HepG2 (cell line): ENCODE measurements around the gene TMEM198. TPM values are rescaled to one million over a fixed set of nuclear protein-coding genes. Genes with fewer than 3 reads are reported as not detected.

ENCODE experiments used
- CREB1 ChIP-seq, 2 experiments: fragments of 450-650 bp in 1 of 2; IDR thresholded peaks; 2 replicates each; pipeline ENCODE4 v1.6.1; 2016 to 2017; ENCODE audit warnings: control low read depth in 1 of 2, mild to moderate bottlenecking in 1 of 2, missing compliant biosample characterization in 1 of 2, missing genetic modification characterization in 1 of 2
- FOSL1 ChIP-seq: sonication (generic); formaldehyde crosslinking; IDR thresholded peaks from 2 replicates; pipeline ENCODE4 v1.9.0; 2021; ENCODE audit warnings: missing genetic modification reagents, borderline replicate concordance
- GABPA ChIP-seq, 2 experiments: IDR thresholded peaks; 2 replicates each; pipeline ENCODE4 v1.6.1; 2011 to 2016; ENCODE audit warnings: low read depth in 2 of 2, low read length in 1 of 2, missing biosample characterization in 1 of 2, missing genetic modification characterization in 1 of 2
- HNRNPH1 ChIP-seq: fragments of 200-400 bp; formaldehyde crosslinking; optimal IDR thresholded peaks from 2 replicates; pipeline ENCODE3; 2017; ENCODE audit warnings: mild to moderate bottlenecking, low read depth, low read length
- KDM6A ChIP-seq: IDR thresholded peaks from 2 replicates; pipeline ENCODE4 v1.6.1; 2016; ENCODE audit warnings: low read depth
- PAF1 ChIP-seq: IDR thresholded peaks from 2 replicates; pipeline ENCODE4 v1.6.1; 2016; ENCODE audit warnings: missing genetic modification reagents, missing compliant biosample characterization
- REL ChIP-seq: sonication (generic); formaldehyde crosslinking; conservative IDR thresholded peaks from 2 replicates; pipeline ENCODE4 v1.8.0; 2022; ENCODE audit warnings: mild to moderate bottlenecking, missing genetic modification reagents, moderate library complexity
- SNAI1 ChIP-seq: sonication (generic); formaldehyde crosslinking; IDR thresholded peaks from 2 replicates; pipeline ENCODE4 v1.5.0; 2020; ENCODE audit warnings: mild to moderate bottlenecking, missing genetic modification reagents, borderline replicate concordance
- XRCC5 ChIP-seq: fragments of 200-400 bp; formaldehyde crosslinking; optimal IDR thresholded peaks from 2 replicates; pipeline ENCODE3; 2017; ENCODE audit warnings: mild to moderate bottlenecking, low read length
- ZNF451 ChIP-seq: sonication (generic); formaldehyde crosslinking; IDR thresholded peaks from 2 replicates; pipeline ENCODE4 v1.5.0; 2020; ENCODE audit warnings: mild to moderate bottlenecking, missing genetic modification reagents
- ZNF761 ChIP-seq: sonication (generic); formaldehyde crosslinking; conservative IDR thresholded peaks from 2 replicates; pipeline ENCODE4 v1.4.0; 2020; ENCODE audit warnings: mild to moderate bottlenecking, missing genetic modification reagents
- ZNF780A ChIP-seq: sonication (generic); formaldehyde crosslinking; IDR thresholded peaks from 2 replicates; pipeline ENCODE4 v1.8.0; 2022; ENCODE audit warnings: mild to moderate bottlenecking, missing genetic modification reagents, moderate library complexity
- polyA plus RNA-seq, 8 experiments: library from polyadenylated mRNA; depleted of rRNA in 3 of 8; stranded (reverse) in 7 of 8; unstranded in 1 of 8; fragments of >200 nt; fragmentation: Illumina TruSeq in 4 of 8; extraction: Trizol in 4 of 8; gene quantifications; 2 replicates each; pipeline versions ENCODE4 v1.2.1 to v1.2.3, GENCODE V29; 2011 to 2016; ENCODE audit warnings: low read depth in 4 of 8, missing spikeins in 1 of 8, mixed read lengths in 1 of 8; ENCODE audit not compliant: insufficient read depth in 1 of 8
- total RNA-seq, 5 experiments: library from RNA; depleted of rRNA; stranded (reverse); fragments of >200 nt; fragmentation: Illumina TruSeq; extraction: Trizol; gene quantifications; 2 replicates each; pipeline ENCODE4 v1.2.3, GENCODE V29; 2016; ENCODE audit warnings: low read depth in 1 of 5
- TF ChIP-seq, protein P1 (sequence below): sonication (generic); formaldehyde crosslinking; IDR thresholded peaks from 2 replicates; pipeline ENCODE4 v1.4.0; 2020; ENCODE audit warnings: mild to moderate bottlenecking, low read depth, missing genetic modification reagents
- TF ChIP-seq, protein P2 (sequence below): IDR thresholded peaks from 2 replicates; pipeline ENCODE4 v1.6.1; 2016; ENCODE audit warnings: low read depth, borderline replicate concordance
- TF ChIP-seq, protein P3 (sequence below): sonication (generic); formaldehyde crosslinking; IDR thresholded peaks from 2 replicates; pipeline ENCODE4 v1.8.0; 2022; ENCODE audit warnings: mild to moderate bottlenecking, missing genetic modification reagents; ENCODE audit not compliant: insufficient replicate concordance
- TF ChIP-seq, protein P4 (sequence below): sonication (generic); formaldehyde crosslinking; IDR thresholded peaks from 2 replicates; pipeline ENCODE4 v1.5.0; 2020; ENCODE audit warnings: mild to moderate bottlenecking, missing genetic modification reagents
- TF ChIP-seq, protein P5 (sequence below): sonication (generic); formaldehyde crosslinking; IDR thresholded peaks from 2 replicates; pipeline ENCODE4 v1.4.0; 2020; ENCODE audit warnings: low read depth, mild to moderate bottlenecking, missing genetic modification reagents
- TF ChIP-seq, protein P6 (sequence below): IDR thresholded peaks from 2 replicates; pipeline ENCODE4 v1.6.1; 2012; ENCODE audit warnings: inconsistent platforms
- TF ChIP-seq, protein P7 (sequence below): sonication (generic); formaldehyde crosslinking; IDR thresholded peaks from 2 replicates; pipeline ENCODE4 v1.8.0; 2022; ENCODE audit warnings: low read depth, missing genetic modification reagents

TMEM198 gene
- total and polyA plus RNA-seq, 2 of the 13 experiments (the other 11 are each of a cell fraction or from before 2014, with no cell fraction given): 17.3 to 23.5 TPM

DNA sequence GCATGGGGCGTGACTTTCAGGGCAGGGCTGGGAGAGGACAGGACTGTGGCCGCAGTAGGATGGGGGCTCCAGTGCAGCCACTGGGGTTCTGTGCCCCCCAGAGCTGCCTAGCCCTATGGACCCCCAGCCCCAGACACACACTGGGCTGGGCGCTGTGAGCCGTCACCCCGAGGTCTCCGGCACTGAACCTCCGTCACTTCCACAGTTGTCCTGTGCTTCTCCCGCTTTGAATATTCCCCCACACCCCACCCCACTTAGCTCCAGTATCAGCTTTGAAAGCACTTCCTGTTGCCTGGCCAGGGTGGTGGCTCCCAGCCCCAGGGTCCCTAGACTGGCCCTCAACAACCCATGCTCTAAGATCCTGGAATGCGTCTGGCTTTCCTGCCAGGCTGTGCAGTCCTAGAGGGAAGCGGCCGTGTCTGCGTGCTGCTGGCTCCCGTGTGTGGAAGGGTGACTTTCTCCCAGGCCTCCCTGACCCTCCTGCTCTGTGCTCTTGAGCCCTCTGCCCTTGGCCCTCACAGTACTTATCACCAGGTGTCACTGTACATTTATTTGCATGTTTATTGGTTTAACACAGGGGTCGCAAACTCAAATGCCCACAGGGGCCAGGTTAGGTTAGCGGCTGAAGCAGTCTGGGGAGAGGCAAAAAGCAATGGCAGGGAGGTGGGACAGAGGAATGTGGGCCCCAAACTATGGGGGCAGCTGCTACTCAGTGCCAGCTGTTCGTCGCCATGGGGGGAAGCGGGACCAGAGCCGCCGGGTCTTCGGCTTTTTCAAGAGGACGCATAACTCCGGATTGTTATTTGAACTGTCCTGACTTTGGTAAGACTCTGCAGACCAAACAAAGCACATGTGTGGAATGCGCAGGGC, 17.6 kb downstream of the TMEM198 start (continued):
- TF ChIP-seq, protein P1, sequence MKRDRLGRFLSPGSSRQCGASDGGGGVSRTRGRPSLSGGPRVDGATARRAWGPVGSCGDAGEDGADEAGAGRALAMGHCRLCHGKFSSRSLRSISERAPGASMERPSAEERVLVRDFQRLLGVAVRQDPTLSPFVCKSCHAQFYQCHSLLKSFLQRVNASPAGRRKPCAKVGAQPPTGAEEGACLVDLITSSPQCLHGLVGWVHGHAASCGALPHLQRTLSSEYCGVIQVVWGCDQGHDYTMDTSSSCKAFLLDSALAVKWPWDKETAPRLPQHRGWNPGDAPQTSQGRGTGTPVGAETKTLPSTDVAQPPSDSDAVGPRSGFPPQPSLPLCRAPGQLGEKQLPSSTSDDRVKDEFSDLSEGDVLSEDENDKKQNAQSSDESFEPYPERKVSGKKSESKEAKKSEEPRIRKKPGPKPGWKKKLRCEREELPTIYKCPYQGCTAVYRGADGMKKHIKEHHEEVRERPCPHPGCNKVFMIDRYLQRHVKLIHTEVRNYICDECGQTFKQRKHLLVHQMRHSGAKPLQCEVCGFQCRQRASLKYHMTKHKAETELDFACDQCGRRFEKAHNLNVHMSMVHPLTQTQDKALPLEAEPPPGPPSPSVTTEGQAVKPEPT (CRISPR knock-in tag): no peak
- TF ChIP-seq, protein P2, sequence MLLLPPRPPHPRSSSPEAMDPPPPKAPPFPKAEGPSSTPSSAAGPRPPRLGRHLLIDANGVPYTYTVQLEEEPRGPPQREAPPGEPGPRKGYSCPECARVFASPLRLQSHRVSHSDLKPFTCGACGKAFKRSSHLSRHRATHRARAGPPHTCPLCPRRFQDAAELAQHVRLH (CRISPR knock-in tag): no peak
- TF ChIP-seq REL (CRISPR knock-in tag) (peak; percentile 32; the same call in 1 of the 2 replicates), FOSL1 (CRISPR knock-in tag) (no peak), SNAI1 (CRISPR knock-in tag) (no peak), XRCC5 (no peak), CREB1 (IDR thresholded peaks at IDR 0.05) (no peak), CREB1 (CRISPR knock-in tag; IDR thresholded peaks at IDR 0.05) (no peak), PAF1 (CRISPR knock-in tag) (peak; percentile 77; the same call in 1 of the 2 replicates), KDM6A (CRISPR knock-in tag) (no peak), HNRNPH1 (no peak), GABPA (IDR thresholded peaks at IDR 0.05; ENCODE audit: low read depth, low read length) (no peak), GABPA (CRISPR knock-in tag; IDR thresholded peaks at IDR 0.05; ENCODE audit: low read depth) (no peak), ZNF451 (CRISPR knock-in tag) (no peak), ZNF780A (no peak), ZNF761 (no peak)
- TF ChIP-seq, protein P3, sequence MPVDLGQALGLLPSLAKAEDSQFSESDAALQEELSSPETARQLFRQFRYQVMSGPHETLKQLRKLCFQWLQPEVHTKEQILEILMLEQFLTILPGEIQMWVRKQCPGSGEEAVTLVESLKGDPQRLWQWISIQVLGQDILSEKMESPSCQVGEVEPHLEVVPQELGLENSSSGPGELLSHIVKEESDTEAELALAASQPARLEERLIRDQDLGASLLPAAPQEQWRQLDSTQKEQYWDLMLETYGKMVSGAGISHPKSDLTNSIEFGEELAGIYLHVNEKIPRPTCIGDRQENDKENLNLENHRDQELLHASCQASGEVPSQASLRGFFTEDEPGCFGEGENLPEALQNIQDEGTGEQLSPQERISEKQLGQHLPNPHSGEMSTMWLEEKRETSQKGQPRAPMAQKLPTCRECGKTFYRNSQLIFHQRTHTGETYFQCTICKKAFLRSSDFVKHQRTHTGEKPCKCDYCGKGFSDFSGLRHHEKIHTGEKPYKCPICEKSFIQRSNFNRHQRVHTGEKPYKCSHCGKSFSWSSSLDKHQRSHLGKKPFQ: no peak
- TF ChIP-seq, protein P4, sequence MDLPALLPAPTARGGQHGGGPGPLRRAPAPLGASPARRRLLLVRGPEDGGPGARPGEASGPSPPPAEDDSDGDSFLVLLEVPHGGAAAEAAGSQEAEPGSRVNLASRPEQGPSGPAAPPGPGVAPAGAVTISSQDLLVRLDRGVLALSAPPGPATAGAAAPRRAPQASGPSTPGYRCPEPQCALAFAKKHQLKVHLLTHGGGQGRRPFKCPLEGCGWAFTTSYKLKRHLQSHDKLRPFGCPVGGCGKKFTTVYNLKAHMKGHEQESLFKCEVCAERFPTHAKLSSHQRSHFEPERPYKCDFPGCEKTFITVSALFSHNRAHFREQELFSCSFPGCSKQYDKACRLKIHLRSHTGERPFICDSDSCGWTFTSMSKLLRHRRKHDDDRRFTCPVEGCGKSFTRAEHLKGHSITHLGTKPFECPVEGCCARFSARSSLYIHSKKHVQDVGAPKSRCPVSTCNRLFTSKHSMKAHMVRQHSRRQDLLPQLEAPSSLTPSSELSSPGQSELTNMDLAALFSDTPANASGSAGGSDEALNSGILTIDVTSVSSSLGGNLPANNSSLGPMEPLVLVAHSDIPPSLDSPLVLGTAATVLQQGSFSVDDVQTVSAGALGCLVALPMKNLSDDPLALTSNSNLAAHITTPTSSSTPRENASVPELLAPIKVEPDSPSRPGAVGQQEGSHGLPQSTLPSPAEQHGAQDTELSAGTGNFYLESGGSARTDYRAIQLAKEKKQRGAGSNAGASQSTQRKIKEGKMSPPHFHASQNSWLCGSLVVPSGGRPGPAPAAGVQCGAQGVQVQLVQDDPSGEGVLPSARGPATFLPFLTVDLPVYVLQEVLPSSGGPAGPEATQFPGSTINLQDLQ (CRISPR knock-in tag): no peak
- TF ChIP-seq, protein P5, sequence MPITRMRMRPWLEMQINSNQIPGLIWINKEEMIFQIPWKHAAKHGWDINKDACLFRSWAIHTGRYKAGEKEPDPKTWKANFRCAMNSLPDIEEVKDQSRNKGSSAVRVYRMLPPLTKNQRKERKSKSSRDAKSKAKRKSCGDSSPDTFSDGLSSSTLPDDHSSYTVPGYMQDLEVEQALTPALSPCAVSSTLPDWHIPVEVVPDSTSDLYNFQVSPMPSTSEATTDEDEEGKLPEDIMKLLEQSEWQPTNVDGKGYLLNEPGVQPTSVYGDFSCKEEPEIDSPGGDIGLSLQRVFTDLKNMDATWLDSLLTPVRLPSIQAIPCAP (CRISPR knock-in tag): no peak
- TF ChIP-seq, protein P6, sequence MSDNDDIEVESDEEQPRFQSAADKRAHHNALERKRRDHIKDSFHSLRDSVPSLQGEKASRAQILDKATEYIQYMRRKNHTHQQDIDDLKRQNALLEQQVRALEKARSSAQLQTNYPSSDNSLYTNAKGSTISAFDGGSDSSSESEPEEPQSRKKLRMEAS: no peak; the same call in 1 of the 2 replicates
- TF ChIP-seq, protein P7, sequence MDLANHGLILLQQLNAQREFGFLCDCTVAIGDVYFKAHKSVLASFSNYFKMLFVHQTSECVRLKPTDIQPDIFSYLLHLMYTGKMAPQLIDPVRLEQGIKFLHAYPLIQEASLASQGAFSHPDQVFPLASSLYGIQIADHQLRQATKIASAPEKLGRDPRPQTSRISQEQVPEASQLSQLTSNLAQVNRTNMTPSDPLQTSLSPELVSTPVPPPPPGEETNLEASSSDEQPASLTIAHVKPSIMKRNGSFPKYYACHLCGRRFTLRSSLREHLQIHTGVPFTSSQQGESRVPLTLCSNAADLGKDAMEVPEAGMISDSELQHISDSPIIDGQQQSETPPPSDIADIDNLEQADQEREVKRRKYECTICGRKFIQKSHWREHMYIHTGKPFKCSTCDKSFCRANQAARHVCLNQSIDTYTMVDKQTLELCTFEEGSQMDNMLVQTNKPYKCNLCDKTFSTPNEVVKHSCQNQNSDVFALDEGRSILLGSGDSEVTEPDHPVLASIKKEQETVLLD (CRISPR knock-in tag): no peak
